Neutrophil (primary cell): ENCODE data around the gene RSPH6A.

Source experiments
- H3K27ac ChIP-seq: fragments of 200-600 bp; sonication (generic); 2 replicates; pipeline ENCODE4 v1.5.1; 2016; ENCODE audit warnings: mild to moderate bottlenecking, moderate library complexity
- H3K27me3 ChIP-seq: fragments of 200-600 bp; sonication (generic); 2 replicates; pipeline ENCODE4 v1.6.0; 2016; ENCODE audit warnings: mild to moderate bottlenecking
- H3K36me3 ChIP-seq: fragments of 200-600 bp; sonication (generic); 2 replicates; pipeline ENCODE4 v1.5.1; 2017
- H3K4me1 ChIP-seq, 2 experiments: fragments of 200-600 bp in 1 of 2; sonication (generic) in 1 of 2; 1 replicate in 1 of 2; 2 replicates in 1 of 2; pipeline versions ENCODE4 v1.5.1 to v1.6.1; 2013 to 2016; ENCODE audit warnings: low read depth in 1 of 2, low read length in 1 of 2, mild to moderate bottlenecking in 1 of 2, moderate library complexity in 1 of 2; ENCODE audit not compliant: control insufficient read depth in 1 of 2, insufficient read depth in 1 of 2
- H3K4me3 ChIP-seq, 2 experiments: fragments of 200-600 bp in 1 of 2; sonication (generic) in 1 of 2; 1 replicate in 1 of 2; 2 replicates in 1 of 2; pipeline ENCODE4 v1.5.1; 2013 to 2016; ENCODE audit warnings: low read depth in 1 of 2, low read length in 1 of 2, mild to moderate bottlenecking in 1 of 2, moderate library complexity in 1 of 2
- H3K9me3 ChIP-seq: fragments of 200-600 bp; sonication (generic); 2 replicates; pipeline ENCODE4 v1.5.1; 2016
- TF ChIP-seq, protein P1 (sequence below): fragments of 200-600 bp; sonication (generic); IDR thresholded peaks from 2 replicates; pipeline ENCODE4 v1.5.1; 2016; ENCODE audit warnings: antibody characterized with exemption

Gene RSPH6A

DNA sequence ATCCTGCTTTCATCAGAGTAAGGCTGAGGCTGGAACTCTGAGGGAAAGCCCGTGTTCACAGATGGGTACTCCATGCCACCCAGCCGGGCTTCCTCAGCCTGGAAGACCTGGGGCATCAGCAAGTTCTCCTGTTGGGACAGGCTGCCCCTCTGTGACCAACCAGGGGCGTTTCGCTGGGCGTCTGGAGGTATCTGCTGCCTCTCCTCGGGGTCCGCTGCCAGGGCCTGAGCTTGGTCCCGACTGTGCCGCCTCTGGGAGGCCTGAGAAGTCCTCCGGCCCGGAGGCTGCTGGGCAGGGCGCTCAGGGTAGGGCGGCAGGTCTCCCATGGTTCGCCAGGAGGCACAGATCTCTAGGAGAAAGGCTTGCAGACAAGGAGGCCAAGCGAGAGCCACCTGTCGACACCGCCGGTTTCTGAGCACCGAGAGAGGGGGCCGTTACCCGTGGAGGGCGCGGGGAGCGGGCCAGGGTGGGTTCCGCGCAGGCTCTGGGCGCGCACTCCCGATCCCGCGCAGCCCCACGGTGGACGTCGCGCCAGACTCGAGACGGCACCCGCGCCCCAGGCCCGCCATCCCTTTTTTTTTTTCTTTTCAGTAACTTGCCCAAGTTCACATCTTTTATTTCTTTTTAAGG, at the start of gene RSPH6A:
RSPH6A (minus strand) TSS at position 458 of the 630 bp plus-strand sequence; CDS start at position 326, 132 bp downstream.
- Histone ChIP-seq H3K36me3 (peaks cover 16% of the 10 kb centered on the region), H3K27me3 (peaks cover 66% of the 10 kb centered on the region), H3K27ac (no peak within 1 kb of the TSS), H3K9me3 (no peaks in the 10 kb centered on the region), H3K4me3 (no peak within 1 kb of the TSS), H3K4me1 (peaks cover 0 to 4% of the 10 kb centered on the region in 2 experiments)
- TF ChIP-seq, protein P1, sequence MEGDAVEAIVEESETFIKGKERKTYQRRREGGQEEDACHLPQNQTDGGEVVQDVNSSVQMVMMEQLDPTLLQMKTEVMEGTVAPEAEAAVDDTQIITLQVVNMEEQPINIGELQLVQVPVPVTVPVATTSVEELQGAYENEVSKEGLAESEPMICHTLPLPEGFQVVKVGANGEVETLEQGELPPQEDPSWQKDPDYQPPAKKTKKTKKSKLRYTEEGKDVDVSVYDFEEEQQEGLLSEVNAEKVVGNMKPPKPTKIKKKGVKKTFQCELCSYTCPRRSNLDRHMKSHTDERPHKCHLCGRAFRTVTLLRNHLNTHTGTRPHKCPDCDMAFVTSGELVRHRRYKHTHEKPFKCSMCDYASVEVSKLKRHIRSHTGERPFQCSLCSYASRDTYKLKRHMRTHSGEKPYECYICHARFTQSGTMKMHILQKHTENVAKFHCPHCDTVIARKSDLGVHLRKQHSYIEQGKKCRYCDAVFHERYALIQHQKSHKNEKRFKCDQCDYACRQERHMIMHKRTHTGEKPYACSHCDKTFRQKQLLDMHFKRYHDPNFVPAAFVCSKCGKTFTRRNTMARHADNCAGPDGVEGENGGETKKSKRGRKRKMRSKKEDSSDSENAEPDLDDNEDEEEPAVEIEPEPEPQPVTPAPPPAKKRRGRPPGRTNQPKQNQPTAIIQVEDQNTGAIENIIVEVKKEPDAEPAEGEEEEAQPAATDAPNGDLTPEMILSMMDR = no peak

DNA sequence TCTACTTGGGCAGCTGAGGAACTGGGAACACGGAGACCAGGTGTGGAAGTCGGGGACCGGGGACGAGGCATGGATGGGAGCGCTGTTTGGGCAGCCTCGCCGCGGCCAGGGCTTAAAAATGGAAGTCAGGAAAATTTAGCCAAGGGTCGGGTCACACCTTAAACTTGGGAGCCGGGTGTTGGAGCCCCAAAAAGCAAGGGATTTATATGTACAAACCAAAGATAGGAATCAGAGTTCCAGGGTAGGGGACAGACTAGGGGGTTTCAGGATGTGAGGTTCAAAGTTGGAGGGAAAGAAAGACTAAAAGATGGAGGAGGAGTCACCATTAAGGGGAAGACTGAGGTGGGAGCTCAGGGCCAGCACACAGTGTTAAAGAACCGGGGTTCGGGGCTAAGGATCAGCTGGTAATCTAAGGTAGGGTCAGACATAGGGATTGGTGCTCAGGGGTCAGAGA, 49.5 kb upstream of the RSPH6A start:
- TF ChIP-seq, protein P1 = no peak
- Histone ChIP-seq H3K27ac (no peak overlapping the region), H3K4me1 (peaks cover 18 to 20% of the 10 kb centered on the region in 2 experiments), H3K4me3 (peak overlapping the region in 1 of 2 experiments; percentile 87), H3K9me3 (no peaks in the 10 kb centered on the region), H3K36me3 (no peaks in the 10 kb centered on the region), H3K27me3 (peaks cover 60% of the 10 kb centered on the region)

DNA sequence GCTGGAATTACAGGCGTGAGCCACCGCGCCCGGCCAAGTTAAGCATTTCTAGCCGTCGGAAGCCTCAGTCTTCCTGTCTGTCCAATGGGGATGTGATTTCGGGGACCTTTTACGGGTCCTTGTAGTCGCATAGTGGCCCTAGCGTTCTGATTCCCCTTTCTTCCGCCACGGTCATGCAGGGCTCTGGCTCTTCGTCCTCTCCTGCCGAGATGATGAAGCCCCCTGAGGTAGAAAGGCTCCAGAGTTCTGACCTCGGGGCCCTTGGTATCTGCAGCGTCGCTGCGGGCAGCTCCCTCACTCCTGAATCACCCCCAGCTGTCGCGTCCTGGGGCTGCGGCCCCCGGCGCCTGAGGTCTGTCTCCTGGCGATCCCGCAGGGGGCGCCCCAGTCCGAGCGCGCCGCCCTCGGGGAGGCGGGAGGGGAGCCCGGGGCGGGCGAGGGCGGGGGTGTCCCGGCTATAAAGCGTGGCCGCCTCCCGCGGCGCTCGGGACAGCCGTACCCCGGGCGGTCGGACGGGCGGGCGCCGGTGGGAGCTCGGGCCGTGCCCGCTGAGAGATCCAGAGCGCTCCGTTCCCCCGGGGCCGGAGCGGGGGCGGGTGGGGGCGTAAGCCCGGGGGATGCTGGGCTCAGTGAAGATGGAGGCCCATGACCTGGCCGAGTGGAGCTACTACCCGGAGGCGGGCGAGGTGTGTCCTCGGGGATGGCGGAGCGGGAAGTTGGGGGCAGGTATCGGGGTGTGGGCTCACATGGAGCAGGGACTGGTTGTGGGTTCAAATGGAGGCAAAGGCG, 48.9 kb upstream of the RSPH6A start, which contains the start of gene FOXA3:
FOXA3 (plus strand) TSS at position 487 of the 789 bp plus-strand sequence; CDS start at position 618, 131 bp downstream.
- no peaks in the 10 kb centered on the region for H3K36me3 ChIP-seq
- peaks cover 18 to 20% of the 10 kb centered on the region in 2 experiments for H3K4me1 ChIP-seq
- peak within 1 kb of the TSS; percentile 73 for H3K27ac ChIP-seq
- H3K4me3 ChIP-seq = peak within 1 kb of the TSS; percentile 78 to 87
- TF ChIP-seq, protein P1 = peak; percentile 21
- peaks cover 56% of the 10 kb centered on the region for H3K27me3 ChIP-seq
- no peaks in the 10 kb centered on the region for H3K9me3 ChIP-seq

DNA sequence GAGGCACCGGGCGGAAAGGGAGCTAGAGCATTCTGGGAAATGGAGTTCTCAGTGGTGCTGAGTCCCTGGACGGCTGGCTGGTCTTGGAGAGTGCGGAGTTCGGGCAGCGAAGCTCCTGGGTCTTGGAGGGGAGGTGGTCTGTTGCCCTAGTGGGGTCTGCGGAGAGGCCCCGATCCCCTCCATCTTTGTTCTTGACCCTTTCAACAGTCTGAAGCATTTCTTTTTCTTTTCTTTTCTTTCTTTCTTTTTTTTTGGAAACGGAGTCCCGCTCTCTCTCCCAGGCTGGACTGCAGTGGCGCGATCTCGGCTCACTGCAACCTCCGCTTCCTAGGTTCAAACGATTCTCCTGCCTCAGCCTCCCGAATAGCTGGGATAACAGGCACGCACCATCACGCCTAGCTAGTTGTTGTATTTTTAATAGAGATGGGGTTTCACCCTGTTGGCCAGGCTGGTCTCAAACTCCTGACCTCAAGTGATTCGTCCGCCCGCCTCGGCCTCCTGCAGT, 48.3 kb upstream of the RSPH6A start:
- Histone ChIP-seq H3K4me3 (peak overlapping the region; percentile 78 to 87), H3K4me1 (peaks cover 18 to 20% of the 10 kb centered on the region in 2 experiments), H3K27me3 (peaks cover 50% of the 10 kb centered on the region), H3K9me3 (no peaks in the 10 kb centered on the region), H3K27ac (peak overlapping the region; percentile 73), H3K36me3 (no peaks in the 10 kb centered on the region)
- TF ChIP-seq, protein P1 = no peak

DNA sequence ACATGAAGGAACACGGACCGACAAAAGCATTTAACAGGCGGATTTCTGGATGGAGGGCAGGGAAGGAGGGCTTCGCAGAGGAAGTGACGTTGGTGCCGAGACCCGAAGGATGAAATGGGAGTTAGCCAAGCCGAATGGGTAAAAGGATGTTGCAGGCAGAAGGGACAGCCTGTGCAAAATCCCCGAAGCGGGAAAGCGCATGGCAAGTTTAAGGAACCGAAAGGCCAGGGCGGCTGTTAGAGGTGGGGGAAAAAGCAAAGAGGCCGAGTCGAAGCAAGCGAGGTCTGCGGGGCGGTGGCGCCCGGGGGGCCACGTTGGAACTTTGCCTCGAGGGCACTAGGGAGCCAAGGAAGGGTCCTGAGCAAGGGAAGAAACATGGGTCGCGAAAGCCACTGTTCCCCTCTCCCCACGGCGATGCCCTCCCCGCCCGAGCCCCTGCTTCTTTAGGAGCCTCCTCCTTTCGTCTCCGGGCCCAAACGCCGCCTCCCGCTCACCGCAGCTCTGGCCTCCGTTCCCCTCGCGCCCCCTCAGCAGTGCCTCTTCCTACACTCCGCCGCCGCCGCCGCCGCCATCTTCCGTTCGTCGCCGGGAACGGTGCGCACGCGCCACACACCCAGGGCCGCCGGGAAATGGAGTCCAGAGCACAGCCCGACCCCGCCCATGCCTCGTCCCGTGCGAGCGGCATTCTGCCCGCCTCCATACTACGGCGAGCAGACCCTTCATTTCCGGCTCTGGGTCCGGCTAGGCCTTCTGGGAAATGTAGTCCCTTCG, 47.6 kb upstream of the RSPH6A start, which contains the start of gene SYMPK:
SYMPK (minus strand) TSS at position 584 of the 771 bp plus-strand sequence. CDS start 8,652 bp downstream, outside the sequence.
- Histone ChIP-seq H3K36me3 (no peaks in the 10 kb centered on the region), H3K9me3 (no peaks in the 10 kb centered on the region), H3K27me3 (peaks cover 44% of the 10 kb centered on the region), H3K27ac (peak within 1 kb of the TSS; percentile 73), H3K4me1 (peaks cover 18 to 20% of the 10 kb centered on the region in 2 experiments), H3K4me3 (peak within 1 kb of the TSS; percentile 78 to 87)
- TF ChIP-seq, protein P1 = peak; percentile 43
